K562 (cell line): ENCODE results near the gene SPCS2. TPM values are rescaled to one million over a fixed set of nuclear protein-coding genes. Genes with fewer than 3 reads are reported as not detected.

Experiments used
- ATAC-seq: fragments of 200-7000 bp; cut with Tn5 transposase; 3 replicates; pipeline ENCODE4 v1.9.1; 2020; ENCODE audit warnings: moderate library complexity
- BruUV-seq: library from RNA; stranded (reverse); fragments of 400-500 nt; replicated peaks from 2 replicates; lab custom pipeline; 2021; lab: Mats Ljungman, UMichigan
- CTCF ChIA-PET: fragments of 300-600 bp; formaldehyde crosslinking; extraction: SDS; loops from one replicate; lab custom pipeline; 2021; ENCODE audit warnings: low intra/inter-chr PET ratio; lab: Yijun Ruan, JAX
- POLR2A ChIA-PET: fragments of 300-600, 350-650 bp; sonication (Branson Sonifier 250); formaldehyde crosslinking; extraction: SDS; loops from one replicate; lab custom pipeline; 2021; ENCODE audit warnings: antibody characterized with exemption, inconsistent platforms; lab: Yijun Ruan, JAX
- DNase-seq, 4 experiments: peaks; one replicate each; pipeline versions ENCODE4 v3.0.0 to v3.0.0-alpha.2; 2011 to 2018; ENCODE audit warnings: low spot score in 3 of 4, mixed read lengths in 3 of 4; ENCODE audit errors: extremely low read depth in 1 of 4
- FAIRE-seq: peaks from 2 replicates; lab custom pipeline; 2011; peaks lifted over from hg19 to GRCh38; lab: Jason Lieb, UNC
- H2AFZ ChIP-seq: 2 replicates; pipeline ENCODE4 v1.6.0; 2011; ENCODE audit warnings: low read depth, low read length, control low read depth, inconsistent platforms
- H3K27ac ChIP-seq: fragments of 200-600 bp; 3 replicates; pipeline ENCODE4 v1.8.0; 2011; ENCODE audit warnings: low read depth, mild to moderate bottlenecking, control low read depth, inconsistent platforms, low read length, moderate library complexity, mixed read lengths; ENCODE audit errors: extremely low read depth
- H3K27me3 ChIP-seq, 2 experiments: fragments of 300-600 bp in 1 of 2; 2 replicates in 1 of 2; 3 replicates in 1 of 2; pipeline versions ENCODE4 v1.6.0 to v1.8.0; 2011; ENCODE audit warnings: inconsistent platforms in 2 of 2, low read length in 2 of 2, mild to moderate bottlenecking in 1 of 2, mixed read lengths in 1 of 2, moderate library complexity in 1 of 2; ENCODE audit not compliant: control insufficient read depth in 2 of 2, insufficient read depth in 2 of 2
- H3K36me3 ChIP-seq: fragments of 300-600 bp; 3 replicates; pipeline ENCODE4 v1.8.0; 2011; ENCODE audit warnings: mild to moderate bottlenecking, low read length, inconsistent platforms; ENCODE audit not compliant: control insufficient read depth, insufficient read depth
- H3K4me1 ChIP-seq, 2 experiments: fragments of 200-600 bp in 1 of 2; replicated peaks in 1 of 2; 2 replicates in 1 of 2; 3 replicates in 1 of 2; pipeline versions ENCODE4 v1.5.1 to v1.8.0; 2011; ENCODE audit warnings: inconsistent platforms in 2 of 2, low read length in 2 of 2, mild to moderate bottlenecking in 1 of 2, mixed read lengths in 1 of 2, moderate library complexity in 1 of 2; ENCODE audit not compliant: control insufficient read depth in 2 of 2, insufficient read depth in 2 of 2
- H3K4me2 ChIP-seq: 2 replicates; pipeline ENCODE4 v1.6.1; 2011; ENCODE audit warnings: low read length, control low read depth, inconsistent platforms, mixed read lengths; ENCODE audit not compliant: insufficient read depth
- H3K4me3 ChIP-seq: fragments of 200-600 bp; sonication (generic), shearing (Covaris generic); 2 replicates; pipeline ENCODE4 v1.5.1; 2016; ENCODE audit warnings: control low read depth, inconsistent platforms
- H3K79me2 ChIP-seq: fragments of 200-600 bp; 3 replicates; pipeline ENCODE4 v1.8.0; 2011; ENCODE audit warnings: low read length, inconsistent platforms; ENCODE audit not compliant: control insufficient read depth, insufficient read depth
- H3K9ac ChIP-seq, 2 experiments: 2 replicates each; pipeline versions ENCODE4 v1.6.0 to v1.6.1; 2011; ENCODE audit warnings: low read depth in 2 of 2, low read length in 2 of 2, control low read depth in 1 of 2, inconsistent platforms in 1 of 2, mild to moderate bottlenecking in 1 of 2, mixed read lengths in 1 of 2; ENCODE audit not compliant: insufficient read depth in 1 of 2
- H3K9me1 ChIP-seq: one replicate; pipeline ENCODE4 v1.6.0; 2011; ENCODE audit warnings: inconsistent platforms, mild to moderate bottlenecking, low read length, moderate library complexity; ENCODE audit not compliant: control insufficient read depth, insufficient read depth
- H3K9me3 ChIP-seq: replicated peaks from 2 replicates; pipeline ENCODE4 v1.5.1; 2011; ENCODE audit warnings: low read depth, low read length, inconsistent platforms; ENCODE audit not compliant: control insufficient read depth, insufficient read depth
- H4K20me1 ChIP-seq: replicated peaks from 2 replicates; pipeline ENCODE4 v1.6.1; 2011; ENCODE audit warnings: low read length, inconsistent platforms, mixed read lengths; ENCODE audit not compliant: control insufficient read depth, insufficient read depth
- BCOR ChIP-seq: fragments of 450-650 bp; IDR thresholded peaks from 2 replicates; pipeline ENCODE4 v1.6.1; 2016
- KDM1A ChIP-seq, 2 experiments: fragments of 450-650 bp; IDR thresholded peaks; 2 replicates each; pipeline ENCODE4 v1.6.1; 2016; ENCODE audit warnings: mild to moderate bottlenecking in 2 of 2
- RBM25 ChIP-seq: fragments of 200-400 bp; formaldehyde crosslinking; IDR thresholded peaks from 2 replicates; pipeline ENCODE4 v1.6.1; 2018; ENCODE audit warnings: low read length, low read depth, moderate library complexity; ENCODE audit not compliant: severe bottlenecking
- ZKSCAN1 ChIP-seq: fragments of 150-350 bp; IDR thresholded peaks from 2 replicates; pipeline ENCODE4 v1.6.1; 2016; ENCODE audit warnings: low read depth, low read length
- ZNF707 ChIP-seq: fragments of 250-450 bp; sonication (Bioruptor Pico); conservative IDR thresholded peaks from 2 replicates; pipeline ENCODE4 v1.8.0; 2022; ENCODE audit warnings: inconsistent platforms, mild to moderate bottlenecking, moderate library complexity
- WGBS: fragments of 100-300 bp; shearing (Covaris generic); methylation state at CpG from one replicate; pipeline ENCODE4 v1.1.6; 2016; ENCODE audit warnings: low coverage, mixed read lengths; ENCODE audit not compliant: insufficient coverage; ENCODE audit errors: missing lambda C conversion rate; 5-methylcytosine and 5-hydroxymethylcytosine counted together
- in situ Hi-C: fragments of 300-500 bp; cut with MboI; formaldehyde crosslinking; loops from 4 replicates; pipeline ENCODE4 v1.15.0; 2018; ENCODE audit warnings: inconsistent platforms, mixed read lengths
- intact Hi-C: fragments of 100-400 bp; cut with micrococcal nuclease; formaldehyde crosslinking; loops from 2 replicates; pipeline ENCODE4 v1.14.2; 2022
- polyA plus RNA-seq, 8 experiments: library from polyadenylated mRNA; depleted of rRNA in 4 of 8; stranded (reverse) in 5 of 8; unstranded in 3 of 8; fragments of >200 nt; fragmentation: Nextera tagmentation in 2 of 8; fragmentation: Illumina TruSeq in 1 of 8; extraction: Ambion mirVana in 2 of 8; extraction: Trizol in 1 of 8; gene quantifications; 2 replicates each; pipeline versions ENCODE4 v1.2.1 to v1.2.3, GENCODE V29; 2011 to 2014; ENCODE audit warnings: inconsistent platforms in 1 of 8, missing spikeins in 1 of 8
- total RNA-seq, 7 experiments: library from RNA; depleted of rRNA in 6 of 7; stranded (reverse); fragments of >200 nt in 6 of 7; fragmentation: Illumina TruSeq in 2 of 7; extraction: Trizol in 2 of 7; gene quantifications; 2 replicates each; pipeline versions ENCODE4 v1.2.1 to v1.2.3, GENCODE V29; 2011 to 2021; ENCODE audit warnings: low replicate concordance in 1 of 7
- TF ChIP-seq, protein P1 (sequence below): fragments of 200-800 bp; sonication (Bioruptor generic); IDR thresholded peaks from 2 replicates; pipeline ENCODE4 v1.6.1; 2017; ENCODE audit warnings: missing genetic modification characterization, missing compliant biosample characterization

The SPCS2 gene
- total and polyA plus RNA-seq, 9 of the 15 experiments (the other 6 are each of a cell fraction or from before 2014, with no cell fraction given) = 38.2 to 458 (median 193) TPM

DNA sequence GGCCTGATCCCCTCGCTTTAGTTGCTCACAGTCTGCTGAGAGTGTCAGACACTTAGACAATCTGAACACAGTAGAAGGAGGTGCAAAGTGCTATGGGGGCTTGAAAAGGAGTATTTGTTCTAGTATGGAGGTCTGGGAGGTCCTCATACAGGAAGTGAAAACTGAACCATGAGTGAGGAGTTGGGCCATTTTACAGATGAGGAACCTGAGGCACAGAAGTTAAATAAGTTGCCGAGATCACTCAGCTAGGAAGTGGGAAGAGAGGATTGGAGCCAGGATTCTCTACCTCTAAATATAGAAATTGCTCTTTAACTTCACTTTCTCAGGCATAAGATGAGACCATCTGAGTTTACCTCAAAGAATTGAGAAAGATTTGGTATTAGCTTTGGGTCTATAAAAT, 35.7 kb downstream of the SPCS2 start:
- Histone ChIP-seq H3K4me2 (no peak overlapping the region), H3K9me1 (no peaks in the 10 kb centered on the region), H4K20me1 (no peaks in the 10 kb centered on the region), H3K79me2 (peaks cover 10% of the 10 kb centered on the region), H3K36me3 (peaks cover 5% of the 10 kb centered on the region), H3K27ac (no peak overlapping the region), H3K27me3 (no peaks in the 10 kb centered on the region), H3K9me3 (no peaks in the 10 kb centered on the region), H2AFZ (no peak overlapping the region), H3K4me1 (peaks cover 3 to 4% of the 10 kb centered on the region in 2 experiments; a peak in 3 of 5 replicates), H3K9ac (no peak overlapping the region), H3K4me3 (no peak overlapping the region)
- BruUV-seq = no TSS peak
- CTCF ChIA-PET = no interaction called here
- no peak for ATAC-seq
- FAIRE-seq = no peak
- in situ Hi-C loops = no loop called here
- intact Hi-C loops = no loop called here
- TF ChIP-seq ZNF707 (CRISPR knock-in tag) = no peak
- TF ChIP-seq BCOR = 0 out of 2 replicates have a peak, but pooled peaks have one; percentile 70
- no peak for TF ChIP-seq ZKSCAN1
- 0 out of 4 replicates have a peak, but pooled peaks of 1 of the 2 experiments have one; percentile 12 for TF ChIP-seq KDM1A (IDR thresholded peaks at IDR 0.05)
- peak; percentile 72 for TF ChIP-seq RBM25
- TF ChIP-seq, protein P1, sequence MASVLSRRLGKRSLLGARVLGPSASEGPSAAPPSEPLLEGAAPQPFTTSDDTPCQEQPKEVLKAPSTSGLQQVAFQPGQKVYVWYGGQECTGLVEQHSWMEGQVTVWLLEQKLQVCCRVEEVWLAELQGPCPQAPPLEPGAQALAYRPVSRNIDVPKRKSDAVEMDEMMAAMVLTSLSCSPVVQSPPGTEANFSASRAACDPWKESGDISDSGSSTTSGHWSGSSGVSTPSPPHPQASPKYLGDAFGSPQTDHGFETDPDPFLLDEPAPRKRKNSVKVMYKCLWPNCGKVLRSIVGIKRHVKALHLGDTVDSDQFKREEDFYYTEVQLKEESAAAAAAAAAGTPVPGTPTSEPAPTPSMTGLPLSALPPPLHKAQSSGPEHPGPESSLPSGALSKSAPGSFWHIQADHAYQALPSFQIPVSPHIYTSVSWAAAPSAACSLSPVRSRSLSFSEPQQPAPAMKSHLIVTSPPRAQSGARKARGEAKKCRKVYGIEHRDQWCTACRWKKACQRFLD (CRISPR knock-in tag) = no peak
- 70% methylated on average over 2 of the region's 2 CpGs for WGBS
- DNase-seq = no peak
- POLR2A ChIA-PET = interaction anchor here (0.8 to 1.5 kb wide), 4 partner anchors 9 to 156 kb away, joined by 3 to 6 read pairs (median 4); no protein-coding TSS in a partner anchor
